Liver (tissue), 9 donors: ENCODE results near the gene DRD1. TPM values are rescaled to one million over a fixed set of nuclear protein-coding genes. Genes with fewer than 3 reads are reported as not detected.
A peak's percentile ranks its signal among the peaks of the same experiment; 100 is the strongest.

Source experiments
- DNase-seq: peaks from one replicate; pipeline ENCODE4 v3.0.0-alpha.2; 2017; ENCODE audit warnings: low spot score
- H3K27ac ChIP-seq, 2 donors: one replicate each; pipeline ENCODE4 v1.7.0; 2013; ENCODE audit warnings: inconsistent platforms in 2 of 2, low read length in 2 of 2, control low read depth in 1 of 2, low read depth in 1 of 2, mild to moderate bottlenecking in 1 of 2
- H3K27me3 ChIP-seq, 4 donors: one replicate each; pipeline versions ENCODE4 v1.6.1 to v1.7.0; 2013; ENCODE audit warnings: low read length in 3 of 4, inconsistent platforms in 1 of 4, mild to moderate bottlenecking in 1 of 4, moderate library complexity in 1 of 4; ENCODE audit not compliant: control insufficient read depth in 4 of 4, insufficient read depth in 4 of 4
- H3K36me3 ChIP-seq, 4 donors: one replicate each; pipeline versions ENCODE4 v1.6.1 to v1.7.0; 2013; ENCODE audit warnings: low read length in 3 of 4, mild to moderate bottlenecking in 3 of 4, low read depth in 1 of 4, moderate library complexity in 1 of 4; ENCODE audit not compliant: control insufficient read depth in 4 of 4, insufficient read depth in 3 of 4
- H3K4me1 ChIP-seq, 4 donors: one replicate each; pipeline versions ENCODE4 v1.6.1 to v1.7.0; 2013; ENCODE audit warnings: low read length in 3 of 4, mild to moderate bottlenecking in 3 of 4, moderate library complexity in 1 of 4; ENCODE audit not compliant: control insufficient read depth in 4 of 4, insufficient read depth in 4 of 4
- H3K4me3 ChIP-seq, 3 donors: one replicate each; pipeline versions ENCODE4 v1.6.1 to v1.7.0; 2013; ENCODE audit warnings: low read length in 3 of 3, control low read depth in 1 of 3, low read depth in 1 of 3, mild to moderate bottlenecking in 1 of 3
- H3K9ac ChIP-seq, 2 donors: one replicate each; pipeline ENCODE4 v1.7.0; 2013; ENCODE audit warnings: low read length in 2 of 2, mild to moderate bottlenecking in 2 of 2, moderate library complexity in 2 of 2, control low read depth in 1 of 2, low read depth in 1 of 2
- H3K9me3 ChIP-seq, 4 donors: one replicate each; pipeline versions ENCODE4 v1.6.1 to v1.7.0; 2013; ENCODE audit warnings: low read length in 3 of 4; ENCODE audit not compliant: control insufficient read depth in 4 of 4
- EGR1 ChIP-seq, 2 donors: IDR thresholded peaks; 2 replicates each; pipeline ENCODE4 v1.6.1; 2016 to 2018; ENCODE audit warnings: antibody characterized with exemption in 2 of 2, low read depth in 2 of 2
- FOXA1 ChIP-seq: IDR thresholded peaks from 2 replicates; pipeline ENCODE4 v1.6.1; 2016; ENCODE audit warnings: antibody characterized with exemption
- FOXA2 ChIP-seq: IDR thresholded peaks from 2 replicates; pipeline ENCODE4 v1.6.1; 2016; ENCODE audit warnings: antibody characterized with exemption
- GABPA ChIP-seq, 2 donors: IDR thresholded peaks in 1 of 2; conservative IDR thresholded peaks in 1 of 2; 2 replicates each; pipeline ENCODE4 v1.6.1; 2016; ENCODE audit warnings: antibody characterized with exemption in 2 of 2, mild to moderate bottlenecking in 1 of 2, moderate library complexity in 1 of 2
- HNF4A ChIP-seq, 2 donors: conservative IDR thresholded peaks; 2 replicates each; pipeline ENCODE4 v1.6.1; 2016; ENCODE audit warnings: antibody characterized with exemption in 2 of 2, mild to moderate bottlenecking in 2 of 2
- HNF4G ChIP-seq: IDR thresholded peaks from 2 replicates; pipeline ENCODE4 v1.6.1; 2016; ENCODE audit warnings: antibody characterized with exemption
- JUND ChIP-seq, 2 donors: IDR thresholded peaks; 2 replicates each; pipeline ENCODE4 v1.6.1; 2016; ENCODE audit warnings: antibody characterized with exemption in 2 of 2
- MAX ChIP-seq: IDR thresholded peaks from 2 replicates; pipeline ENCODE4 v1.6.1; 2016; ENCODE audit warnings: antibody characterized with exemption
- NR2F2 ChIP-seq: IDR thresholded peaks from 2 replicates; pipeline ENCODE4 v1.6.1; 2016; ENCODE audit warnings: antibody characterized with exemption
- RAD21 ChIP-seq, 2 donors: IDR thresholded peaks; 2 replicates each; pipeline ENCODE4 v1.6.1; 2016; ENCODE audit warnings: antibody characterized with exemption in 2 of 2, mild to moderate bottlenecking in 2 of 2
- REST ChIP-seq: IDR thresholded peaks from 2 replicates; pipeline ENCODE4 v1.6.1; 2016; ENCODE audit warnings: antibody characterized with exemption, mild to moderate bottlenecking
- RXRA ChIP-seq, 2 donors: IDR thresholded peaks; 2 replicates each; pipeline ENCODE4 v1.6.1; 2017 to 2018; ENCODE audit warnings: antibody characterized with exemption in 2 of 2, mild to moderate bottlenecking in 1 of 2
- SP1 ChIP-seq: IDR thresholded peaks from 2 replicates; pipeline ENCODE4 v1.6.1; 2018; ENCODE audit warnings: antibody characterized with exemption, mild to moderate bottlenecking
- TAF1 ChIP-seq: conservative IDR thresholded peaks from 2 replicates; pipeline ENCODE4 v1.6.1; 2016; ENCODE audit warnings: antibody characterized with exemption, mild to moderate bottlenecking
- YY1 ChIP-seq: IDR thresholded peaks from 2 replicates; pipeline ENCODE4 v1.6.1; 2016; ENCODE audit warnings: antibody characterized with exemption, mild to moderate bottlenecking
- WGBS: extraction: QIAGEN DNeasy Blood & Tissue Kit; methylation state at CpG from one replicate; pipeline ENCODE4 v1.1.7; 2013; 5-methylcytosine and 5-hydroxymethylcytosine counted together
- polyA plus RNA-seq, 2 donors: library from polyadenylated mRNA; stranded (reverse) in 1 of 2; unstranded in 1 of 2; fragments of 200-250 nt in 1 of 2; fragments of >200 nt in 1 of 2; fragmentation: Nextera tagmentation in 1 of 2; extraction: Ambion mirVana in 1 of 2; gene quantifications; one replicate each; pipeline versions ENCODE4 v1.2.1 to v1.2.3, GENCODE V29; 2013 to 2015
- total RNA-seq, 2 donors: library from RNA; depleted of rRNA; stranded (reverse); fragments of >200 nt; gene quantifications; one replicate each; pipeline ENCODE4 v1.2.3, GENCODE V29; 2014
- TF ChIP-seq, protein P1 (sequence below): IDR thresholded peaks from 2 replicates; pipeline ENCODE4 v1.6.1; 2016; ENCODE audit warnings: antibody characterized with exemption
- TF ChIP-seq, protein P2 (sequence below): fragments of 150-350 bp; IDR thresholded peaks from 2 replicates; pipeline ENCODE4 v1.5.1; 2017; ENCODE audit warnings: improper control_type of control experiment, low read depth, low read length; ENCODE audit not compliant: missing input control
- donor health status: healthy.
- donor health status: healthy.
- donor health status: healthy.
- donor health status: healthy.
- donor health status: healthy.

The DRD1 gene
- total and polyA plus RNA-seq, 4 donors = 0.05 to 0.17 TPM; not detected in 2

- no peak for DNase-seq
- Histone ChIP-seq H3K36me3 (no peaks in the 10 kb centered on the region), H3K27ac (no peak overlapping the region), H3K4me3 (no peak overlapping the region), H3K4me1 (peaks cover 3 to 32% (median 23%) of the 10 kb centered on the region in 4 donors), H3K27me3 (no peaks in the 10 kb centered on the region), H3K9me3 (no peaks in the 10 kb centered on the region), H3K9ac (no peak overlapping the region)
- TF ChIP-seq SP1 (no peak), TAF1 (no peak), RXRA (IDR thresholded peaks at IDR 0.05) (no peak), HNF4A (conservative IDR thresholded peaks at IDR 0.05) (no peak), YY1 (no peak), JUND (IDR thresholded peaks at IDR 0.05) (no peak), FOXA2 (no peak), MAX (no peak), EGR1 (IDR thresholded peaks at IDR 0.05; ENCODE audit: low read depth in 2 of 2) (no peak), RAD21 (IDR thresholded peaks at IDR 0.05) (no peak), FOXA1 (no peak), REST (no peak), GABPA (IDR thresholded peaks at IDR 0.05 in 1 of 2, conservative IDR thresholded peaks at IDR 0.05 in 1 of 2) (no peak)
- TF ChIP-seq, protein P1, sequence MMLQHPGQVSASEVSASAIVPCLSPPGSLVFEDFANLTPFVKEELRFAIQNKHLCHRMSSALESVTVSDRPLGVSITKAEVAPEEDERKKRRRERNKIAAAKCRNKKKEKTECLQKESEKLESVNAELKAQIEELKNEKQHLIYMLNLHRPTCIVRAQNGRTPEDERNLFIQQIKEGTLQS = no peak
- TF ChIP-seq, protein P2, sequence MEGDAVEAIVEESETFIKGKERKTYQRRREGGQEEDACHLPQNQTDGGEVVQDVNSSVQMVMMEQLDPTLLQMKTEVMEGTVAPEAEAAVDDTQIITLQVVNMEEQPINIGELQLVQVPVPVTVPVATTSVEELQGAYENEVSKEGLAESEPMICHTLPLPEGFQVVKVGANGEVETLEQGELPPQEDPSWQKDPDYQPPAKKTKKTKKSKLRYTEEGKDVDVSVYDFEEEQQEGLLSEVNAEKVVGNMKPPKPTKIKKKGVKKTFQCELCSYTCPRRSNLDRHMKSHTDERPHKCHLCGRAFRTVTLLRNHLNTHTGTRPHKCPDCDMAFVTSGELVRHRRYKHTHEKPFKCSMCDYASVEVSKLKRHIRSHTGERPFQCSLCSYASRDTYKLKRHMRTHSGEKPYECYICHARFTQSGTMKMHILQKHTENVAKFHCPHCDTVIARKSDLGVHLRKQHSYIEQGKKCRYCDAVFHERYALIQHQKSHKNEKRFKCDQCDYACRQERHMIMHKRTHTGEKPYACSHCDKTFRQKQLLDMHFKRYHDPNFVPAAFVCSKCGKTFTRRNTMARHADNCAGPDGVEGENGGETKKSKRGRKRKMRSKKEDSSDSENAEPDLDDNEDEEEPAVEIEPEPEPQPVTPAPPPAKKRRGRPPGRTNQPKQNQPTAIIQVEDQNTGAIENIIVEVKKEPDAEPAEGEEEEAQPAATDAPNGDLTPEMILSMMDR = no peak
- 71% methylated on average over 3 of the region's 3 CpGs for WGBS
Observed at GRCh38 chr5:175469916-175470315, 25.9 kb upstream of the DRD1 start.

GRCh38 chr5:175468892-175469291 is 24.9 kb upstream of the DRD1 start:
- WGBS = 95% methylated on average over 1 of the region's 1 CpG
- DNase-seq = no peak
- Histone ChIP-seq H3K4me1 (peaks cover 3 to 27% (median 22%) of the 10 kb centered on the region in 4 donors), H3K9me3 (no peaks in the 10 kb centered on the region), H3K4me3 (no peak overlapping the region), H3K27ac (peak overlapping the region in 1 of 2 donors; percentile 93), H3K9ac (peak overlapping the region in 1 of 2 donors; percentile 1), H3K27me3 (no peaks in the 10 kb centered on the region), H3K36me3 (no peaks in the 10 kb centered on the region)
- TF ChIP-seq NR2F2 (no peak), RAD21 (IDR thresholded peaks at IDR 0.05) (no peak), FOXA2 (no peak), HNF4G (no peak), EGR1 (IDR thresholded peaks at IDR 0.05; ENCODE audit: low read depth in 2 of 2) (no peak), JUND (IDR thresholded peaks at IDR 0.05) (no peak), GABPA (IDR thresholded peaks at IDR 0.05 in 1 of 2, conservative IDR thresholded peaks at IDR 0.05 in 1 of 2) (no peak), YY1 (no peak), RXRA (IDR thresholded peaks at IDR 0.05) (no peak), REST (no peak), TAF1 (no peak), MAX (no peak), SP1 (no peak), FOXA1 (no peak)
- TF ChIP-seq, protein P1 = no peak
- TF ChIP-seq, protein P2 = no peak
